DMS53 treated with DMSO at 0.1 percent for 48 hours (cell line): ENCODE data around the gene ADIRF.
A peak's percentile ranks its signal among the peaks of the same experiment; 100 is the strongest.
"Not testable (repeated sequence)": the region's sequence is repeated elsewhere in the genome, so short reads cannot be mapped to it uniquely, and the experiment has no call there.

Experiments used
- DNase-seq: peaks from one replicate; lab custom pipeline; 2025; ENCODE audit not compliant: unreplicated experiment; lab: John Stamatoyannopoulos, UW

The ADIRF gene

GRCh38 chr10:86945361-86946212 is 22.7 kb upstream of the ADIRF start:
- DNase-seq = no peak

- DNase-seq = peak; percentile 39
Measured at GRCh38 chr10:86946213-86947155, 21.8 kb upstream of the ADIRF start.

GRCh38 chr10:86947806-86948205 is 20.5 kb upstream of the ADIRF start:
- DNase-seq = not testable (repeated sequence)

GRCh38 chr10:86950349-86950748 is 17.9 kb upstream of the ADIRF start:
- no peak for DNase-seq

- no peak for DNase-seq
Measured at GRCh38 chr10:86951184-86951761, 17.0 kb upstream of the ADIRF start.

GRCh38 chr10:86952106-86952505 is 16.2 kb upstream of the ADIRF start:
- DNase-seq = no peak

GRCh38 chr10:86952697-86953096 is 15.6 kb upstream of the ADIRF start:
- not testable (repeated sequence) for DNase-seq

- no peak for DNase-seq
Measured at GRCh38 chr10:86953747-86954680, 14.3 kb upstream of the ADIRF start.

GRCh38 chr10:86954681-86955500 is 13.4 kb upstream of the ADIRF start:
- no peak for DNase-seq

GRCh38 chr10:86955501-86956194 is 12.6 kb upstream of the ADIRF start:
- DNase-seq = no peak

- no peak for DNase-seq
Measured at GRCh38 chr10:86956195-86956847, 12.0 kb upstream of the ADIRF start.

- no peak for DNase-seq
Measured at GRCh38 chr10:86956848-86957448, 11.3 kb upstream of the ADIRF start.

GRCh38 chr10:86957471-86958115 is 10.7 kb upstream of the ADIRF start, which contains the start of gene MMRN2:
TSS of gene MMRN2 (minus strand) at chr10:86957615. CDS start at chr10:86957541, 74 bp downstream.
- no peak for DNase-seq

GRCh38 chr10:86958116-86958900 is 10.0 kb upstream of the ADIRF start, which contains the start of gene SNCG:
TSS of gene SNCG (plus strand) at chr10:86958599. CDS start at chr10:86958698, 99 bp downstream.
- no peak for DNase-seq

- DNase-seq = no peak
Measured at GRCh38 chr10:86958901-86959736, 9.2 kb upstream of the ADIRF start.

- no peak for DNase-seq
Measured at GRCh38 chr10:86959737-86960002, 8.6 kb upstream of the ADIRF start.
